Activated effector memory CD4-positive, alpha-beta T cell treated with Interleukin-2 at 50 U/mL for 16 hours (primary cell): ENCODE measurements around the gene SNORC.

Experiments
- DNase-seq: peaks from one replicate; pipeline ENCODE4 v3.0.0-alpha.2; 2020

Gene SNORC

GRCh38 chr2:232883116-232883721 is 13.2 kb downstream of the SNORC start:
- no peak for DNase-seq

GRCh38 chr2:232884001-232884421 is 13.9 kb downstream of the SNORC start:
- DNase-seq, result no peak

- no peak for DNase-seq
Measured at GRCh38 chr2:232884549-232885263, 14.6 kb downstream of the SNORC start.

- no peak for DNase-seq
Measured at GRCh38 chr2:232885264-232885961, 15.3 kb downstream of the SNORC start.

GRCh38 chr2:232886176-232886575 is 16.1 kb downstream of the SNORC start:
- no peak for DNase-seq

- no peak for DNase-seq
Measured at GRCh38 chr2:232886632-232887031, 16.6 kb downstream of the SNORC start.

- no peak for DNase-seq
Measured at GRCh38 chr2:232887171-232887850, 17.2 kb downstream of the SNORC start.

GRCh38 chr2:232888099-232888836 is 18.2 kb downstream of the SNORC start:
- no peak for DNase-seq

- DNase-seq, result no peak
Measured at GRCh38 chr2:232888839-232889529, 18.9 kb downstream of the SNORC start.

- no peak for DNase-seq
Measured at GRCh38 chr2:232889876-232890401, 19.9 kb downstream of the SNORC start.

GRCh38 chr2:232890536-232890895 is 20.5 kb downstream of the SNORC start:
- DNase-seq, result no peak

GRCh38 chr2:232890896-232891601 is 21.0 kb downstream of the SNORC start:
- DNase-seq, result no peak

- no peak for DNase-seq
Measured at GRCh38 chr2:232891621-232892071, 21.6 kb downstream of the SNORC start.

GRCh38 chr2:232892221-232892620 is 22.2 kb downstream of the SNORC start:
- no peak for DNase-seq

- DNase-seq, result no peak
Measured at GRCh38 chr2:232892843-232893242, 22.8 kb downstream of the SNORC start.

GRCh38 chr2:232893834-232894233 is 23.8 kb downstream of the SNORC start:
- DNase-seq, result no peak

GRCh38 chr2:232894251-232894650 is 24.2 kb downstream of the SNORC start:
- no peak for DNase-seq

GRCh38 chr2:232894746-232895145 is 24.7 kb downstream of the SNORC start:
- no peak for DNase-seq

GRCh38 chr2:232896111-232896510 is 26.0 kb downstream of the SNORC start:
- DNase-seq, result no peak

- no peak for DNase-seq
Measured at GRCh38 chr2:232896720-232897597, 26.9 kb downstream of the SNORC start.
